OCI-LY3 (cell line): ENCODE data around the gene USP32.
"Not testable (repeated sequence)": the region's sequence is repeated elsewhere in the genome, so short reads cannot be mapped to it uniquely, and the experiment has no call there.

Experiments
- CTCF ChIP-seq: fragments of 200-600, 300-600 bp; sonication (generic); IDR thresholded peaks from 2 replicates; pipeline ENCODE4 v1.5.1; 2014; ENCODE audit warnings: antibody characterized with exemption, low read length, low read depth
- EZH2phosphoT487 ChIP-seq: fragments of 200-600 bp; shearing (Covaris generic); IDR thresholded peaks from 2 replicates; pipeline ENCODE4 v1.6.1; 2018; ENCODE audit warnings: antibody characterized with exemption, mixed run types, low read depth

- not testable (repeated sequence) for TF ChIP-seq CTCF, EZH2phosphoT487
Measured at GRCh38 chr17:60186846-60187745, 204.8 kb downstream of the USP32 start.
